ENCODE data around the gene MPZL3.

MPZL3 gene

DNA sequence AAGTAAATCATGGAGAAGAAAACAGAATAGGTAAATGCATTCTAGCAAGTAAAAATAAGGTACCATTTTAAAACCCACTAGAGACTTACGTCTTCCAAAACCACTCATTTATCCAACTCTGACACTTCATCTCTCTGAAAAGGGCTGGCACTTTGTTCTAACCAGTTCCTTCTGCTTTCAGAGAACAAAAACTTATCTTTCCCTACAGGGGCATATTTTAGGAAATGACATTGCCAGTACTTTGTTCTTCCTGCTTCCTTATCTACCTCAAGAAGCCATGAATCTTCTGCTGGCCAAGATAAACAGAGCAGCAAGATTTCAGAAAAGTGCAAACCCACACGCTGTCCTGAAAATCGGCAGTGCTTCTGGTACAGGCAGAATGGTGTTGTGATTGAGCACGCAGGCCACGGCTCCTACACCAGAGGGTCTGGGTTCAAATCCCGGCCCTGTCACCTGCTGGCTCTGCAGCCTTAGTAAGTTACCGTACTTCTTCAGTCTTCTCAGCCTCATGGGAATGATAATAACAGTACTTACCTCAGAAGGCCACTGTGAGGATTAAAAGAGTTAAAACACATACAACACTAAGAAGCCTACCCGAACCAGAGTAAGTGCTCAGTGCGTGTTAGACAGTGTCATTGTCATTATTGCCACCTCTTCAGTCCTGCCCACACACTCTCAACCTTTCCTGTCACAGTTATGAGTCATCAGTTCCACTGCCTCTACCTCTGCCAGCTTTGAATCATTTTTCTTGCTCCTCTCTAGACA, 11.0 kb downstream of the MPZL3 start:
- DNase-seq (ENCODE audit: low read depth) = peak; percentile 29
- no peak overlapping the region for H3K4me3 ChIP-seq (replicated peaks; ENCODE audit: low read depth, low read length)
- TF ChIP-seq, protein P1, sequence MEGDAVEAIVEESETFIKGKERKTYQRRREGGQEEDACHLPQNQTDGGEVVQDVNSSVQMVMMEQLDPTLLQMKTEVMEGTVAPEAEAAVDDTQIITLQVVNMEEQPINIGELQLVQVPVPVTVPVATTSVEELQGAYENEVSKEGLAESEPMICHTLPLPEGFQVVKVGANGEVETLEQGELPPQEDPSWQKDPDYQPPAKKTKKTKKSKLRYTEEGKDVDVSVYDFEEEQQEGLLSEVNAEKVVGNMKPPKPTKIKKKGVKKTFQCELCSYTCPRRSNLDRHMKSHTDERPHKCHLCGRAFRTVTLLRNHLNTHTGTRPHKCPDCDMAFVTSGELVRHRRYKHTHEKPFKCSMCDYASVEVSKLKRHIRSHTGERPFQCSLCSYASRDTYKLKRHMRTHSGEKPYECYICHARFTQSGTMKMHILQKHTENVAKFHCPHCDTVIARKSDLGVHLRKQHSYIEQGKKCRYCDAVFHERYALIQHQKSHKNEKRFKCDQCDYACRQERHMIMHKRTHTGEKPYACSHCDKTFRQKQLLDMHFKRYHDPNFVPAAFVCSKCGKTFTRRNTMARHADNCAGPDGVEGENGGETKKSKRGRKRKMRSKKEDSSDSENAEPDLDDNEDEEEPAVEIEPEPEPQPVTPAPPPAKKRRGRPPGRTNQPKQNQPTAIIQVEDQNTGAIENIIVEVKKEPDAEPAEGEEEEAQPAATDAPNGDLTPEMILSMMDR (IDR thresholded peaks at IDR 0.05; ENCODE audit: low read length, missing control alignments) = no peak

- no peak overlapping the region for H3K4me3 ChIP-seq (replicated peaks; ENCODE audit: low read depth, low read length)
- no peak for DNase-seq (ENCODE audit: low read depth)
- TF ChIP-seq, protein P1 (IDR thresholded peaks at IDR 0.05; ENCODE audit: low read length, missing control alignments) = no peak
These were observed 12.5 kb downstream of the MPZL3 start for GRCh38 chr11:118239509-118240205.

- TF ChIP-seq, protein P1 (IDR thresholded peaks at IDR 0.05; ENCODE audit: low read length, missing control alignments) = no peak
- no peak for DNase-seq (ENCODE audit: low read depth)
- no peak overlapping the region for H3K4me3 ChIP-seq (replicated peaks; ENCODE audit: low read depth, low read length)
These were observed 13.2 kb downstream of the MPZL3 start for GRCh38 chr11:118238929-118239328.

DNA sequence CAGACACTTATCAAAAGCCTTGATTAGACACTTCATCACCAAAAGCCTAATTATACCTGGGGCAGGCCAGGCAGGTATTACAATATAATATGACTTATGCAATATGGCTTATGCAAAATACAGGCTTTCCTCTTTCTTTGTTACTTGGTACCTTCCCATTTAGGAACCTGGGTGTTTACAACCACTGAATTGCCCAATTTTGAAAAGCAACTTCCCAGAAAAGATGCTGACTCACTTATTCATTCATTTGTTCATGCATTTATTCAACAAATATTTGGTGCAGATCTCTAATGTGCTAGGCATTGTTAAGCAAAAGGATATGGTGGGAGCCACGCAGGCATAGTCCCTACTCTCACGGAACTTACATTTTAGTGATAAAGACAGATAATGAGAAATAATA, 13.7 kb downstream of the MPZL3 start:
- H3K4me3 ChIP-seq (replicated peaks; ENCODE audit: low read depth, low read length) = no peak overlapping the region
- DNase-seq (ENCODE audit: low read depth) = no peak
- TF ChIP-seq, protein P1 (IDR thresholded peaks at IDR 0.05; ENCODE audit: low read length, missing control alignments) = no peak

DNA sequence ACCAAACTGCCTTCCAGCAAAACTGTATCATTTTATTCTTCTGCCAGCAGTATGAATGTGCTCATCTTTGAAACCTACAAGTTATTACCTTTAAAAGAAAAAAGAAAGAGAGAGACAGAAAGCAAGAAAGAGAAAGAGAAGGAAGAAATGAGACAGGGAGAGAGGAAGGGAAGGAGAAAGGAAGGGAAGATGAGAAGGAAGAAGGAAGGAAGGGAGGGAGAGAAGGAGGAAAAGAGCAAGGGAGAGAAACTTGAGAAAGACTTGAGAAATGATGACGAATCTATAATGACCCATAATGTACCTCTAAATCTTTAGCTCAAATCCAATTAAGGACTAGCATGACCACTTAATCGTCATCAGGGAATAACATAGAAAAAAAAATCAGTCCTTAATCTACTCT, 16.0 kb downstream of the MPZL3 start:
- DNase-seq (ENCODE audit: low read depth) = no peak
- no peak overlapping the region for H3K4me3 ChIP-seq (replicated peaks; ENCODE audit: low read depth, low read length)
- TF ChIP-seq, protein P1 (IDR thresholded peaks at IDR 0.05; ENCODE audit: low read length, missing control alignments) = no peak

DNA sequence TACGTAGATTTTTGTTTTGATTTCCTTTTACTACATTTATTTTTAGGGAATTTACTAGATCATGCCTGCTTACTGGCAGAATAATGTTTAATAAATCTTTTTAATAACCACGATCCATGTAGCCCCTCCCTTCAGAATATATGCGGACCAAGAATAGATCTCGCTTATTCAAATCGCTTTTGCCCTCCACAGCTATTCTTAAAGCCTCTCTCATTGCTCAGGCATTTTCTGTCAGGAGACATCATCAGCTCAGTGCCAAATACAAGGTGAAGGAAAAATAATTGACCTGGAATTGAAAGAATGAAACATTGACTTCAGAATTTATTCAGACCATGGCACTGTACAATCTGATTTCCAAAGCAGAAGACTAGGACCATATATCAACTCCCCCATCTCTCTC, 17.3 kb downstream of the MPZL3 start:
- H3K4me3 ChIP-seq (replicated peaks; ENCODE audit: low read depth, low read length) = no peak overlapping the region
- DNase-seq (ENCODE audit: low read depth) = no peak
- TF ChIP-seq, protein P1 (IDR thresholded peaks at IDR 0.05; ENCODE audit: low read length, missing control alignments) = no peak
